Measurements from ENCODE around the gene SARS1. TPM values are rescaled to one million over a fixed set of nuclear protein-coding genes. Genes with fewer than 3 reads are reported as not detected.

Gene SARS1
- total RNA-seq, 1 donor from 2014 or later: 188 TPM

GRCh38 chr1:109192433-109192832 lies 21.3 kb upstream of the SARS1 start:
- H3K4me1 Mint-ChIP-seq: peaks cover 14% of the 10 kb centered on the region
- POLR2A ChIA-PET: no interaction called here
- no peak overlapping the region for H3K4me3 Mint-ChIP-seq
- H3K27me3 Mint-ChIP-seq: peaks cover 2% of the 10 kb centered on the region
- intact Hi-C loops (cut with micrococcal nuclease): loop anchor here (5.0 kb wide), 3 partner anchors 40 to 165 kb away; partner anchors contain the start of gene WDR47
- DNase-seq (no peak), ATAC-seq (ENCODE audit: low read depth) (no peak)
- CTCF ChIA-PET: interaction anchor here (1.2 to 1.4 kb wide), 4 partner anchors 80 to 207 kb away, joined by 3 to 4 read pairs (median 3); a partner anchor contains a TSS
- no peaks in the 10 kb centered on the region for H3K36me3 Mint-ChIP-seq (ENCODE audit: low read depth)
- H3K9me3 Mint-ChIP-seq: no peaks in the 10 kb centered on the region
- TF ChIP-seq CTCF (IDR thresholded peaks at IDR 0.05): no peak
- H3K27ac Mint-ChIP-seq: no peak overlapping the region

GRCh38 chr1:109193653-109194590 lies 19.8 kb upstream of the SARS1 start:
- Mint-ChIP-seq H3K27ac (no peak overlapping the region), H3K4me3 (peak overlapping the region; percentile 19), H3K27me3 (no peaks in the 10 kb centered on the region), H3K4me1 (peaks cover 14% of the 10 kb centered on the region), H3K36me3 (ENCODE audit: low read depth) (no peaks in the 10 kb centered on the region), H3K9me3 (no peaks in the 10 kb centered on the region)
- peak; percentile 97 for ATAC-seq (ENCODE audit: low read depth)
- DNase-seq: peak; percentile 47
- TF ChIP-seq CTCF (IDR thresholded peaks at IDR 0.05): no peak
- POLR2A ChIA-PET: interaction anchor here (0.6 to 1.4 kb wide), 2 partner anchors 94 to 136 kb away, joined by 3 to 9 read pairs; no protein-coding TSS in a partner anchor
- CTCF ChIA-PET: interaction anchor here (1.0 to 1.4 kb wide), 3 partner anchors 10 to 165 kb away, joined by 3 to 4 read pairs (median 4); no protein-coding TSS in a partner anchor
- intact Hi-C loops (cut with micrococcal nuclease): loop anchor here (1.0 to 5.0 kb wide), 5 partner anchors 19 to 167 kb away; partner anchors contain the start of genes SARS1 and WDR47

- no peak for TF ChIP-seq CTCF (IDR thresholded peaks at IDR 0.05)
- Mint-ChIP-seq H3K4me3 (no peak overlapping the region), H3K27ac (no peak overlapping the region), H3K27me3 (no peaks in the 10 kb centered on the region), H3K4me1 (peaks cover 23% of the 10 kb centered on the region), H3K9me3 (no peaks in the 10 kb centered on the region), H3K36me3 (ENCODE audit: low read depth) (no peaks in the 10 kb centered on the region)
- ChIA-PET POLR2A (no interaction called here), CTCF (no interaction called here)
- ATAC-seq (ENCODE audit: low read depth): no peak
- no peak for DNase-seq
- intact Hi-C loops (cut with micrococcal nuclease): no loop called here
Observed at GRCh38 chr1:109197158-109198042, 16.3 kb upstream of the SARS1 start.

GRCh38 chr1:109198043-109198695 lies 15.5 kb upstream of the SARS1 start:
- Mint-ChIP-seq H3K27ac (no peak overlapping the region), H3K4me1 (peaks cover 20% of the 10 kb centered on the region), H3K27me3 (no peaks in the 10 kb centered on the region), H3K9me3 (no peaks in the 10 kb centered on the region), H3K4me3 (no peak overlapping the region), H3K36me3 (ENCODE audit: low read depth) (no peaks in the 10 kb centered on the region)
- no peak for TF ChIP-seq CTCF (IDR thresholded peaks at IDR 0.05)
- CTCF ChIA-PET: no interaction called here
- ATAC-seq (ENCODE audit: low read depth) (no peak), DNase-seq (no peak)
- intact Hi-C loops (cut with micrococcal nuclease): no loop called here
- POLR2A ChIA-PET: interaction anchor here (0.5 kb wide), 1 partner anchor 506 kb away, joined by 4 read pairs; no protein-coding TSS in a partner anchor
